Panc1 (cell line): ENCODE results near the gene TMEM253. TPM values are rescaled to one million over a fixed set of nuclear protein-coding genes. Genes with fewer than 3 reads are reported as not detected.

Experiments used
- ATAC-seq: fragments of 200-7000 bp; cut with Tn5 transposase; 2 replicates; pipeline ENCODE4 v1.9.1; 2020; ENCODE audit warnings: mild to moderate bottlenecking, moderate library complexity
- BruUV-seq: library from RNA; stranded (reverse); fragments of 400-500 nt; replicated peaks from 2 replicates; lab custom pipeline; 2021; lab: Mats Ljungman, UMichigan
- CTCF ChIA-PET: fragments of 300-600 bp; sonication (Branson Sonifier 250); formaldehyde crosslinking; loops from one replicate; lab custom pipeline; 2022; ENCODE audit warnings: antibody characterized with exemption; lab: Charles Lee
- POLR2A ChIA-PET: fragments of 300-600 bp; sonication (Branson Sonifier 250); formaldehyde crosslinking; loops from one replicate; lab custom pipeline; 2022; ENCODE audit warnings: antibody characterized with exemption; lab: Charles Lee
- DNase-seq: peaks from one replicate; pipeline ENCODE4 v3.0.0-alpha.2; 2010; ENCODE audit warnings: low read depth, low spot score
- H3K27ac ChIP-seq: 2 replicates; pipeline ENCODE4 v1.5.1; 2011; ENCODE audit warnings: mild to moderate bottlenecking, low read length, inconsistent platforms
- H3K27me3 ChIP-seq: fragments of 200-500 bp; sonication (Bioruptor generic); 2 replicates; pipeline ENCODE4 v1.6.0; 2014; ENCODE audit warnings: low read length, inconsistent platforms; ENCODE audit not compliant: control insufficient read depth, insufficient read depth
- H3K36me3 ChIP-seq: fragments of 200-500 bp; sonication (Bioruptor generic); 2 replicates; pipeline ENCODE4 v1.5.1; 2014; ENCODE audit warnings: inconsistent platforms, mild to moderate bottlenecking, low read length, moderate library complexity; ENCODE audit not compliant: control insufficient read depth, insufficient read depth
- H3K4me1 ChIP-seq: 2 replicates; pipeline ENCODE4 v1.5.1; 2011; ENCODE audit warnings: inconsistent platforms, mild to moderate bottlenecking, low read length, moderate library complexity; ENCODE audit not compliant: control insufficient read depth, insufficient read depth
- H3K4me3 ChIP-seq, 2 experiments: 2 replicates each; pipeline ENCODE4 v1.5.1; 2011 to 2012; ENCODE audit warnings: low read depth in 2 of 2, low read length in 2 of 2, mild to moderate bottlenecking in 2 of 2, inconsistent platforms in 1 of 2, moderate library complexity in 1 of 2
- H3K9me3 ChIP-seq: fragments of 200-500 bp; sonication (Bioruptor generic); 2 replicates; pipeline ENCODE4 v1.5.1; 2014; ENCODE audit warnings: low read depth, mild to moderate bottlenecking, inconsistent platforms, low read length, moderate library complexity; ENCODE audit not compliant: control insufficient read depth, insufficient read depth
- CTCF ChIP-seq: fragments of 450-650 bp; IDR thresholded peaks from 2 replicates; pipeline ENCODE4 v1.5.1; 2017; ENCODE audit warnings: mild to moderate bottlenecking
- POLR2AphosphoS5 ChIP-seq: IDR thresholded peaks from 2 replicates; pipeline ENCODE4 v1.6.1; 2012; ENCODE audit warnings: mild to moderate bottlenecking, low read depth, low read length, moderate library complexity
- REST ChIP-seq, 2 experiments: IDR thresholded peaks; 2 replicates each; pipeline ENCODE4 v1.6.1; 2011 to 2012; ENCODE audit warnings: low read depth in 2 of 2, control low read depth in 1 of 2, low read length in 1 of 2, mild to moderate bottlenecking in 1 of 2, moderate library complexity in 1 of 2; ENCODE audit not compliant: insufficient read depth in 1 of 2
- SIN3A ChIP-seq: IDR thresholded peaks from 2 replicates; pipeline ENCODE4 v1.6.1; 2012; ENCODE audit warnings: low read depth, mild to moderate bottlenecking, low read length, moderate library complexity, borderline replicate concordance; ENCODE audit not compliant: insufficient read depth
- TCF7L2 ChIP-seq: IDR thresholded peaks from 2 replicates; pipeline ENCODE4 v1.6.1; 2011; ENCODE audit warnings: mild to moderate bottlenecking, low read depth, low read length, inconsistent platforms
- in situ Hi-C: cut with HindIII; loops from 2 replicates; pipeline ENCODE4 v1.10.0; 2016; ENCODE audit warnings: low sequenced_read_pairs, low pct_unique_long_range_greater_than_20kb
- intact Hi-C: fragments of 100-400 bp; cut with micrococcal nuclease; formaldehyde crosslinking; loops from one replicate; pipeline ENCODE4 v1.10.0; 2022; ENCODE audit not compliant: unreplicated experiment
- total RNA-seq: library from RNA; stranded (reverse); gene quantifications from one replicate; pipeline ENCODE4 v1.2.1, GENCODE V29; 2021; ENCODE audit not compliant: unreplicated experiment

The TMEM253 gene
- total RNA-seq, 1 experiment from 2014 or later: 0.33 TPM

- no peak overlapping the region for H3K4me3 ChIP-seq
- H3K27ac ChIP-seq: no peak overlapping the region
- no peak for TF ChIP-seq CTCF
- TF ChIP-seq REST (IDR thresholded peaks at IDR 0.05; ENCODE audit: insufficient read depth in 1 of 2, low read depth in 2 of 2, low read length in 1 of 2): no peak
- TF ChIP-seq TCF7L2: no peak
- no peak for TF ChIP-seq POLR2AphosphoS5
- TF ChIP-seq SIN3A: no peak
- no peaks in the 10 kb centered on the region for H3K4me1 ChIP-seq
- no peaks in the 10 kb centered on the region for H3K36me3 ChIP-seq
- ChIA-PET CTCF (no interaction called here), POLR2A (no interaction called here)
- DNase-seq (no peak), ATAC-seq (no peak)
- peaks cover 2% of the 10 kb centered on the region for H3K27me3 ChIP-seq
- no TSS peak for BruUV-seq
- no peaks in the 10 kb centered on the region for H3K9me3 ChIP-seq
- intact Hi-C loops (no loop called here), in situ Hi-C loops (no loop called here)
These were observed 40.1 kb upstream of the TMEM253 start for GRCh38 chr14:21060614-21061346.

DNA sequence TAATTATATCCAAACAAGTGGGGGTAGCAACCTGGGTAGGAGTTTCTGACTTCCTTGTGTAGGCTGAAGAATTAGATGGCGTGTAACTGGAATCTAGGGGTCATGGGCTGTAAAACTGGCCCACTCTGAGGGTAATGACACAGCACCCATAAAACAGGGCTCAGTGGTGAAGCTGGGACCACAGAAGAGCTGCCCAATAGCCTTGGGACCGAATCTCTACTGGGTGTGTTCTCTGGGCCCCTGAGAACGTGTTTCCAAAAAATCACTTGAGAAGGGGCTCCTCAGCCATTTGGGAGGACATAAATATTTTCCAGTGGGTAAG, 39.6 kb upstream of the TMEM253 start:
- in situ Hi-C loops (no loop called here), intact Hi-C loops (no loop called here)
- no peak overlapping the region for H3K4me3 ChIP-seq
- CTCF ChIA-PET: no interaction called here
- H3K27ac ChIP-seq: no peak overlapping the region
- no peak for TF ChIP-seq SIN3A
- no peak for TF ChIP-seq POLR2AphosphoS5
- TF ChIP-seq TCF7L2: no peak
- TF ChIP-seq REST (IDR thresholded peaks at IDR 0.05; ENCODE audit: insufficient read depth in 1 of 2, low read depth in 2 of 2, low read length in 1 of 2): no peak
- no peak for TF ChIP-seq CTCF
- ATAC-seq: no peak
- no TSS peak for BruUV-seq
- POLR2A ChIA-PET: no interaction called here
- DNase-seq: no peak
- no peaks in the 10 kb centered on the region for H3K9me3 ChIP-seq
- no peaks in the 10 kb centered on the region for H3K4me1 ChIP-seq
- H3K27me3 ChIP-seq: peaks cover 2% of the 10 kb centered on the region
- H3K36me3 ChIP-seq: no peaks in the 10 kb centered on the region
